GM19397 (cell line): Measurements from ENCODE around the gene IFNA13.
"Not testable (repeated sequence)": the region's sequence is repeated elsewhere in the genome, so short reads cannot be mapped to it uniquely, and the experiment has no call there.

Experiments used
- ATAC-seq: cut with Tn5 transposase; IDR thresholded peaks from one replicate; pipeline ENCODE4 v1.9.1; 2021; ENCODE audit warnings: mild to moderate bottlenecking, moderate library complexity; ENCODE audit not compliant: unreplicated experiment

Gene IFNA13

DNA sequence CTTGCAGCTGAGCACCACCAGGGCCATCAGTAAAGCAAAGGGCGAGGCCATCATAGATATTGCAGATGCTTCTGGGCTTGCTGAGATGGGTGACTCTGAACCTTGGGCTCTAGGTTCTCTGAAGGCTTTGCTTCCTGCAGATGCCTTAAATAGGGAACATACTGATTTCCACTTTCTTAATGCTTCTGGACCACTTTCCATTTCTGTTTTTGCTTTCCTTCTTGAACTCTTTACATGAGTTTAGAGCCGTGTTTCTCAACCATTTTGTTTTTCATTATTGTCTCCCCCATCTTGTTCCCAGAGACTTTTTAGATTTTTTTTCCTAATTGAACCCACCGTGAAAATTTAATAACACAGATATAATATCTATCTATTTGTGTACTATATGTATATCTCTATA is at the start of gene IFNA13:
Gene IFNA13, minus strand, starts transcription at position 101 of the 400 bp plus-strand sequence. Its CDS starts 47 bp downstream, at position 54.
- ATAC-seq, result no peak

DNA sequence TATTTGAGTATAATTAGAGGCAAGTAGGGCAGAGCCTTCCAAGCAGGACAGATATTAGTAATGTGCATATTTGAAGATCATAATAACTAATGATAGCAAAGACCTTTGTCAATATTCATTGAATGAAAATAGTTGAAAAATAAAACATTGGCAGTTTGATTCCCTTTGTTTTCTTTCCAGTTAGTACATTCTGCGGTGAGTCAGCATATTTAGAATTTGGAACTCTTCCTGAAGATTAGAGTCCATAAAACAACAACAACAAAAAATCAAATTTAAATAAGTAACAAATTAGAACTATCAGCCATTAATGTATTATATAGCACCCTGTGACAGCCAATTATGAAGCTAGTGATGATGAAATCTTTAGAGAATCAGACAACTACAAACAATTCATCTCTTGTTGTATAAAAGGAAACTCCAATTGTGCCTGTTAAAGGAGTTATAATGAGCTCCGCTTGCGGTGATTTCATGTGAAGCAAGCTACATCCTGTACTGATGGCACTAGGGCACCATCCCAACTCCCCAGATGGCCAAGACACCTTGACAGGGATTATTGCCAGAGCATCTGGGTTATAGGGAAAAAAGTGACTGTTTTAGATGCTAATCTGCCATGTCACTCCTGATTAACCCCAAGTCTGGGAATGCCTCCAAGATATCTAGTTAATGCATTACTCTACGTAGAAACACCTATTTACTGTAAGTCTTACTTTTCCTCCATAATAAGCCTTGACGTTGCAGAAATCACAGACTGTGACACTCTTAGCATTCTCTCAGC is 47.8 kb upstream of the IFNA13 start:
- ATAC-seq, result no peak

DNA sequence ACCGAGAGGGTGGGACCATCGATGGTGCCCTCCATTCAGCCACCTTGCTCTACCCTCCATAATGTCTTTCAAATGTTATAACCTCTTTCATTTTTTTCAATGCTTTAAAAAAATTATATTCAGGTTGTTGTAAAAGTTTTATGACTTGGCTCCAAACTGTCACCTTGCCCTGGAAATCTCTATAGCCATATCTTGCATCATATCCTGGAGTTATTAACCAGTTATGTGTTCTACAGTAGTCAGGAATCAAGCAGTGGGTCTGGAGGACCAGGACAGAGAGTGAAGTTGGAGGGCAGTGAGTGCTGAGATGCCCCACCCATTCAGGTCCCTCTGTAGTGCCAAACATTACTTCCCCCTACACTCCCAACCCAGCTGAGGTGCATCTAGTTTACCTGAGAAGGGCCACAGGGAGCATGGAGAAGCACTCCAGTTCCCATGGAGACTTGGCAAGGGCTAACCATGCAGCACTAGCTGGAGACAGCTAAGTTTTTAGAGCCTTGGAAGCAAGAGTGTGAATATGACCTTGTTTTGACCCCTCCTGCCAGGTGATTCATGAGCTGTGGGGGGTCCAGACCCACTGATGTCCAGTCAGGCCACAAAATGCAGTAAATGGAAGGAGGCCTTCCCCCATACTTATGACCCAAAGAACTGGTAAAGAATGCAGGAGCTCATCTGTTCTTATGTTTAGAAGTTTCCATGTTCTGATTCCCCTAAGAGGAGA is 46.5 kb upstream of the IFNA13 start:
- no peak for ATAC-seq

DNA sequence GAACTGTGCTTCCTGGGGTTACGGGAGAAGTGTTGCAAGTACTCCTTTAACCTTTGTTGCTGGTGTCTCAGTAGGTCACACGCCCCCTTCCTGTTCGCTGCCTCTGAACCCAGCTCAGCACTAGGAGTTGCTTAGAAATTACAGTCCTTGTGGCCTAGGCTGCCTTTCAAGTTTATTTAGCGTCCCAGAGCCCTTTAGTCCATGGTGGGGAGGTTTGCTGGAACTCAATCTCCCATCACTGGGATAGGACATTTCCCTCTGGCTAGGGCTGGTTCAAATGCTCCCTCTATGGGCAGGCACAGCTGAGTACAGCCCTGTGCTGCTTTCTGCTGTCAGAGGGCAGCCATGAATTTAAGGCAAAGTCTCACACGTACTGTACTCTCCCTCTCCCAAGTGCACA is 45.8 kb upstream of the IFNA13 start:
- ATAC-seq, result no peak

DNA sequence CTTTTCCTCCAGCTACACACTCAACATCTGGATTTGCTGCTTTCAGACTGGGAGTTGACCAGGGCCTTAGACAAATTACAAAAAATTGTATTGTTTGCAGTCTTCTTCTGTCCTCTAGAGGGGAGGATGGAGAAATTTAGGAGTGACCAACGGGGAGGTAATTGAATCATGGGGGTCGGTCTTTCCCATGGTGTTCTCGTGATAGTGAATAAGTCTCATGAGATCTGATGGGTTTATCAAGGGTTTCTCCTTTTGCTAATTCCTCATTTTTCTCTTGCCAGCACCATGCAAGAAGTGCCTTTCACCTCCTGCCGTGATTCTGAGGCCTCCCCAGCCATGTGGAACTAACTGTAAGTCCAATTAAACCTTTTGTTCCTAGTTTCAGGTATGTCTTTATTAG is 45.3 kb upstream of the IFNA13 start:
- ATAC-seq, result no peak

DNA sequence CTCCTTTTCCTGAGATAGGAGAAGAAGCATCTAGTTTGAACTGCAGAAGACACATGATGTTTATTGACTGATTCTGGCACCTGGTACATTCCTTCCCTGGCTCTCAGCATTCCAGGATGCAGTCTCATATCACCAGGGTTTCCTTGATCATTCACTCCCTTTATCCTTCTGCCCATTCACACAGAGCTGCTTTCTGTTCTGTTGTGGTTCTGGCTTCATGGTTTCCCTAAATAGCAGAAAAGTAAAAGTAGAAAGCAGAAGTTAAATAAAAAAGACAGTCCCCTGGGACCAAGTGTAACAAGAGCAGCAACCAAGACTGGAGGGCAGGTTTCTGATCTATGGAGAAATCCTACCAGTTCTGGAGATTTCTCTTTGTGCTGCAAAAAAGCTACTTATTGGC is 44.2 kb upstream of the IFNA13 start:
- no peak for ATAC-seq

DNA sequence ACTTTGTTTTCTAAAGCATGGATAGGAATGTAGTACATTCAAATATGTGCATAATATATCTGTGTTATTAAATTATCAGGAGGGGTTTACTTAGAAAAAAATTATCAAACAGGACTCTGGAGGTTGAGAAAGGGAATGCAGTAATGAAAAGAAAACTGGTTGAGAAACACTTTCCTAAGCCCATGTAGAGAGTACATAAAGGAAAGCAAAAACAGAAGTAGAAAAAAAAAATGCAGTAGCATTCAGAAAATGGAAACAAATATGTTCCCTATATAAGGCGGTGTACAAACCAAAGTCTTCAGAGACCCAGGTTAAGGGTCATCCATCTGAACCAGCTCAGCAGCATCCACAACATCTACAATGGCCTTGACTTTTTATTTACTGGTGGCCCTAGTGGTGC is 41.0 kb upstream of the IFNA13 start, which contains the start of gene IFNA8:
Gene IFNA8, plus strand, starts transcription at position 301 of the 400 bp plus-strand sequence. Its CDS starts 60 bp downstream, at position 361.
- ATAC-seq, result no peak

DNA sequence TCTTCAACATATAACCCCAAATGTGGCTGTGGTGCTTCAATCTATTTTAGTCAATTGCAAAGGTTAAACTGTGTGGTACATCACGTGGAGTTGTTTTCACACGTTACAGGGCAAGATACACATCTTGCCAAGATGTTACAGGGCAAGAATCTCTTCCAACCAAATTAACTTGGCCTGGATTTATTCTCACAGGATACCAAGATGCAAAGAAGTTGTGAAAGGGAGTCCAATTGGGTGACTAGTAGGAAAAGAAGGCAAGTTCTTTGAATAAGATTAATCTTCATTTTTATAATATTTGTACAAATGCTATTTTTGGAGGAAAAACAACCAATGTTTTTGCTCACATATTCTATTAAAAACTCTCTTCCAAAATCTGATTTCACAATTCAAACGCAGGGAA is 36.3 kb upstream of the IFNA13 start:
- no peak for ATAC-seq

DNA sequence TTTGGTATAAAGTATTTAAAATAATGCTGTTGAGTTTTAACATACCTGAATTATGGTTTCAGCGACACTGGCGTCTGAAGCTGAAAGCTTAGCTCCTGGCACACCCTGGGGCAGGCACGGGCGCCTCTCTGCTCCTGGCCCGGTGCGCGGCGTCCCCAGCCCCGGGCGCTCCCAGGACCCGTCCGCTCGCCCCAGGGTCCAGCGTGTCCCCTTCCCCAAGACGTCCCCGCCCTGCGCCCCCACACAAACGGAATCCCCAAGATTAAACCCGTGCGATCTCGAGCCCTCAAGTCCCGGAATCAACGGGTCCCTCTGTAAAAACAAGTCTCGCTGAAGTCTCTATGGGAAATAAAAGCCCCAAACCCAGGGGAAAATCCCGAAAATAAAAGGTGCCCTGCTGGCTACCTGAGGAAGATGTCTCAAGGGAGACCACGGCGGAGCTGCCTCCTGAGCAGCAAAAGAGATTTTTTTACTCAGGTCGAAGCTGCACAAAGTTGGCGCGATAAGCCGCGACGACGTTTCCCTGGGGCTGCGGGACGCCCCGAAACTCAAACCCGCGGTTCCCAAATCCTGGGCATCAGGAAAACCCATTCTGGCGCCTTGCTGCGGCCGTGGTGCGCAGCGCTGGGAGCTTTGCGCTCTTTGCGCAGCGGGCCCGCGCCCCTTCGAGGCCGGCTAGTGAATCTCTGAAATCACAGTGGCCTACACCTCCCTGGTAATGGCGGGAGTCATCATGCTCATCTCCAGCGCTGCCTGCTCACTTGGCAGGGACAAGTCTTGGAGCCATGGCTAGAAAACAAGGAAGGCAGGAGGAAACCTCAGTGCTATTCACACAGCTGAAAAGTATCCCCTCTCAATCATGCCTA is 34.8 kb upstream of the IFNA13 start:
- peak; percentile 69 for ATAC-seq

DNA sequence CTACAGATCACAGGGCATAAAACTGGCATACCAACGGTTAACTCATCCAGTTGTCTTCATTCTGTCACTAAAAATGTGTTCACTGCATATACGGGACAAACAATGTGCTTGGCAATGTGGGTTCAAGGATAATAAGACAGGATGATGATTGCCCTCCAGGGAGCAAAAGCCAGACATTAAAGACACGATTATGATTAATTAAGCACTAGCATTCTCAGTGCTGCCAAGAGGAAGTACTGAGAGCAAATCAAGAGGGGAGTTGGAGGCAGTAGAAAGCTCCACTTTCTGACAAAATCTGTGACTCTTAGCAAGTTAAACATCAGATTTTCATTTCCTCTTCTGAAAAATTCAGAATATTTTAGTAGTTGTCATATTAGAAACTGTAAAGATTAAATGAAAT is 32.1 kb upstream of the IFNA13 start:
- no peak for ATAC-seq

DNA sequence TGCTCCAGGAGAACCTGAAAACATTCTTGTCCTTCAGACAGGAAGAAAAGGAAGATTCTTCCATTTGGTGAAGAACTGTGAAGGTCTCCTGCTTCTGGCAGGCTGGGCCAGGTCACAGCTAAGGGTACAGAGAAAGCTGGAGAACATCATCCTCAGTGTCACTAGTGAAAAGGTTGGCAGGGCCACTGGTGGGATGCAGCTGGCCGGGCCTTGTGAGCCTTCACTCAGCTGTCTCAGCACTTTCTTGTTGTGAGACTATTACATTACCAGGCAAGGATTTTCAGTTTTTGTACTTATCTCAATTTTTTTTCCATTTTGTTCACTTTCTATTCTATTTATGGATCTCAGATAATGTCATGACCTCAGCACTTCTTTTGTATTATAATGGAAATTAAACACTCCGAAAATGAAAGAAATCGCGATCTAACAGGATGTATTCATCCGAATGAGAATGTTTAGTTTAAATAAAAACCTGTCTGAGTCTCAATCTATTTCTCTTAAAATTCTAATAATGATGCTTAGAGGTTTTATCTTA is 31.2 kb upstream of the IFNA13 start:
- ATAC-seq, result no peak

DNA sequence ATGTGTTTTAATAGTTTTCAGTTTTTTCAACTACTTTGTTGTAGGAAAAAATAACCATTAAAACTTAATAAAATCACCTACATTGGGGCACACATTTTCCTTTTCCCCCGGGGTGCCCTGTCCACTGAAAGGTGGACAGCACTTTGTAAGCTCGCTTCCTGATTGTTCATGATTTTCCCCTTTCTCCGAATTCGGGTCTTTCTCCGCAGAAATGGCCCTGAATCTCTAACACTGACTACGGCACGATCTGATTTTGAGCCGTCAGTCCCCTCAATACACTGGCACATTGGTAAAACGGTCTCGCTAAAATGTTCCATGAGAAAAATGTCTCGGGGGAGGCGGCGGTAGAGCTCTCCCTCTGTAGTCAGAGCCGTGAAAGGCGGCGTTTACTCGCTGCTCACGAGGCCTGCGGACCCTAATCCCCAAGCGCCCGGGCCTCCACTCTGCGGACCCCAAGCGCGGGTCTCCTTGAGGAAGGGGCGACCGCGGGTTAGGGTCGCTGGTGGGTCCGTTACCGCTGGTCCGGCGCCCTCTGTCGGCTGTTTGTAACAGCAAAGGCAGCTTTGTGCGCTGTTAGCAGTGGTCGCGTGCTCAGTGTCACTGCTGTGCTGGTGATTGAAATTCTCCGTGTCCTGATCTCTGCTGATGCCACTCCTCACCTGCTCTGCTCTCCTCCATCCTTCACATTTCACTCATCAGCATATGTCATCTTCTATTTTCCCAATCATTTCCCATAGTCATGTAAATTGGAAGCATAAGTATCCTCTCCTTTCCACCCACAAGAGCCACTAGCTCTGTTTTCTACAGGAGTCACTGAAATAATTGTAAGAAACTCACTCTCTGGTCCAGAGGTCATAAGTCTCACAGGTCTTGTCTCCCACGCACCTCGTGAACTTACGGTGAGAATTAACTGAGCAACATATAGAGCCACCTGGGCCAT is 28.2 kb upstream of the IFNA13 start:
- peak; percentile 67 for ATAC-seq

DNA sequence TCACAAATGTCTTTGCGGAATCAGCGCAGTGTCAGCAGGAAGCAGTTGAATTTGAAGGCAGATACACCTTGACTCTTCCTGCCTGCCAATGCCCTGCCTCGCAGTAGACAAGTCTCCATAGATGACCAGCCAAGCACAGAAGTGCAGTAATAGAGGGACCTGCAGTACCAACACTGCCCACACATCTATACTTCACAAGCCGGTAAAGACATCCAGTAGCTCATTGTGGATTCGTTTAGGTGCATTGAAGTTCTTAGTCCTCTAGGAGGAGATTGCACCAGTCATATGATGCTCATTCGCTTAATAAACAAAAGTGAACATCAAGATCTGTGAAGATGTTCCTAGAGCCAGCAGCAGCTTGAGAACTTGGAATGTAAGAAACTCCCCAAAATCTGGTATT is 24.4 kb upstream of the IFNA13 start:
- ATAC-seq, result peak; percentile 74

DNA sequence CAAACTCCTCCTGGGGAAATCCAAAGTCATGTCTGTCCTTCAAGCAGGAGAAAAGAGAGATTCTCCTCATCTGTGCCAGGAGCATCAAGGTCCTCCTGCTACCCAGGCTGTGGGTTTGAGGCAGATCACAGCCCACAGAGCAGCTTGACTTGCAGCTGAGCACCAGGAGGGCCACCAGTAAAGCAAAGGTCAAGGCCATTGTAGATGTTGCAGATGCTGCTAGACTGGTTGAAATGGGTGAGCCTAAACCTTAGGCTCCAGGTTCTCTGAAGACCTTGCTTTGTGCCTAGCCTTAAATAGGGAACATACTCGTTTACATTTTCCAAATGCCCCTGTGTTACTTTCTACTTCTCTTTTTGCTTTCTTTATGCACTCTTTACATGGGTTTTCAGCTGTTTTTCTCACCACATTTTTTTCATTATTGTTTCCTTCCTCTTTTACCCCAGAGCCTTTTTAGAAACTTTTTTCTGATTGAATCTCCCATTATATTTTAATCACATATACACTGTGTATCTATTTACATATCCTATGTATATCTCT is 17.3 kb upstream of the IFNA13 start, which contains the start of gene IFNA2:
Gene IFNA2, minus strand, starts transcription at position 268 of the 540 bp plus-strand sequence. Its CDS starts 69 bp downstream, at position 199.
- no peak for ATAC-seq

DNA sequence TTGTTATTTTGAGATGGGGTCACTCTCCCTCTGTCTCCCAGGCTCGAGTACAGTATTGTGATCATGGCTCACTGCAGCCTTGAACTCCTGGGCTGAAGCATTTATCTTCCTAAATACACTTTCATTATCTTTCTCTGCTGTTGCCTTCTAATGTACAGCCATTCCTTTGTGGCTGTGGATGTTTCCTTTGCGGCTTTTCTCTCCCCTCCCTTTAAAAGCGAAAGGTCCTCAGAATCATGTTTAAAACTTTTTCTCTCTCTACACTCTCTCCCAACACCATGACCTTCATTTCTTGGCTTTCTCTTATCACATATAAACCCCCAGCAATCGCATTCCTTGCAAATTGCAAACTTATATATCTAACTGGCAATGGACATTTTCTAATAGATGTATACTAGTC is 15.8 kb upstream of the IFNA13 start:
- no peak for ATAC-seq

DNA sequence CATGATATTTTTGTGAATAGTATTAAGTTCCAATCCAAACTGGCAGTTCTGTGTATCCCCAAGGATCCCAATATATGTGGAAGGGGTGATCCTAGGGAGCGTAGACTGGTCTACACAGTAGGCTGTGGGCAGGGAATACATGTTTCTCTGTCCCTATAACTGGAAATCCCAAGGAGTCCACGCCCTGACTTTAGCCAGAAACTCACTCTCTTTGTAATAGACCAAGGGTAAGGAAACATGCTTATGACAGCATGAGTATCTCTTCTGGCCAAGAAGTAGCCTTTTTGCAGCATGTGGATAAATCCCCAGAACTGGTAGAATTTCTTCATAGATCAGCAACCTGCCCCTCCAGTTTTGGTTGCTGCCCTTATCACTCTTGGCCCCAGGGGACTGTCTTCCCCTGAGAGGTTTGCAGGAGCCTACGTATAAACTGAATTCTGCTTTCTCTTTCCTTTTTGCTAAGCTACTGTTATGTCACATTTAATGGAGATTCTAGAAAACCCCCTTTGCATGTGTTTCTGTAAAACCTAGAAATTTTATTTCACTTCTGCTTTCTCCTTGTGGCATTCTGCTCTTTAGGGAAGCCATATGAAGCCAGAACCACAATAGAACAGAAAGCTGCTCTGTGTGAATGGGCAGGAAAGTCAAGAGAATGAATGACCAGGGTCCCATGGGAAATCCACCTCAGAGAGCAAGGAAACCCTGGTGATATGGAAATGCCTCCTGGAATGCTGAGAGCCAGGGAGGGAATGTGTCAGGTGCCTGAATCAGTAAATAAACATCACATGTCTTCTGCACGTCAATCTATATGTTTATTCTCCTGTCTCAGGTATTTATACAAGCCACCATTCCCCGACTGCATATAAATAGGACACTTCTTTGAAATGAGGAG is 13.8 kb upstream of the IFNA13 start:
- ATAC-seq, result peak; percentile 95

DNA sequence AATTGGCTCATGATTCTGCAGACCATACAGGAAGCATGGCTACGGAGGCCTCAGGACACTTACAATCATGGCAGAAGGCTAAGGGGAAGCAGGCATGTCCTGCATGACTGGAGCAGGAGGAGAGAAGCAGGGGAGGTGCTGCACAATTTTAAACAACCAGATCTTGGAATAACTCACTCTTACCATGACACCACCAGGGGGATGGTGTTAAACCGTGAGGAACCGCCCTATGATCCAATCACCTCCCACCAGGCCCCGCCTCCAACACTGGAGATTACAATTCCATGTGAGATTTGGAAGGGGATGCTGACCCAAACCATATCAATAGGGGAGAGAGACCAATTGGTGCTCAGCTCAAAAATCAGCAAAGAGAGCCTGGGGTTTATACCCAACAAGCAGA is 3.6 kb upstream of the IFNA13 start:
- not testable (repeated sequence) for ATAC-seq

DNA sequence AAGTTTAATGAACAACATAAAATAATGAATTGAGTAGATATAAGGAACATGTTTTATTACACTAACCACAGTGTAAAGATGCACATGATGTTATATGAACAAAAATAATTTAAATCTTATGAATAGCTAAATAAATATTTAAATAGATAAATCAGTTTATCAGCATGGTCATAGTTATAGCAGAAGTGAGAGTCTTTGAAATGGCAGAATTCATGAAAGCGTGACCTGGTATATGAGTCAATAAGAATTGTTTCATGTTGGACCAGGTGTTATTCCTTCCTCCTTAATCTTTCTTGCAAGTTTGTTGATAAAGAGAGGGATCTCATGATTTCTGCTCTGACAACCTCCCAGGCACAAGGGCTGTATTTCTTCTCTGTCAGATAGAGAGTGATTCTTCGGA is 688 bp downstream of the IFNA13 start:
- not testable (repeated sequence) for ATAC-seq
